WTC11 (cell line): Measurements from ENCODE around the gene ZNF835. TPM values are rescaled to one million over a fixed set of nuclear protein-coding genes. Genes with fewer than 3 reads are reported as not detected.
A peak's percentile ranks its signal among the peaks of the same experiment; 100 is the strongest.

ENCODE experiments used
- GRHL2 ChIP-seq: fragments of 250-450 bp; sonication (Bioruptor Pico); IDR thresholded peaks from 2 replicates; pipeline ENCODE4 v1.8.0; 2022; ENCODE audit warnings: mild to moderate bottlenecking, moderate library complexity; ENCODE audit not compliant: insufficient replicate concordance, severe bottlenecking
- GTF2I ChIP-seq: fragments of 250-450 bp; sonication (Bioruptor Pico); conservative IDR thresholded peaks from 2 replicates; pipeline ENCODE4 v1.4.0; 2021; ENCODE audit warnings: mild to moderate bottlenecking
- JUN ChIP-seq: sonication (generic); formaldehyde crosslinking; IDR thresholded peaks from 2 replicates; pipeline ENCODE4 v1.8.0; 2023; ENCODE audit warnings: mild to moderate bottlenecking, missing genetic modification reagents
- MXD4 ChIP-seq: fragments of 250-450 bp; sonication (Bioruptor Pico); IDR thresholded peaks from 2 replicates; pipeline ENCODE4 v1.8.0; 2021; ENCODE audit warnings: mild to moderate bottlenecking, moderate library complexity, borderline replicate concordance
- NFE2L1 ChIP-seq: sonication (generic); formaldehyde crosslinking; IDR thresholded peaks from 2 replicates; pipeline ENCODE4 v1.8.1; 2023; ENCODE audit warnings: missing genetic modification reagents
- NR2C2 ChIP-seq: sonication (generic); formaldehyde crosslinking; IDR thresholded peaks from 2 replicates; pipeline ENCODE4 v1.8.0; 2022; ENCODE audit warnings: mild to moderate bottlenecking, missing genetic modification reagents
- SMAD3 ChIP-seq: sonication (generic); formaldehyde crosslinking; IDR thresholded peaks from 2 replicates; pipeline ENCODE4 v1.8.0; 2022; ENCODE audit warnings: missing genetic modification reagents, mild to moderate bottlenecking, borderline replicate concordance
- TEAD1 ChIP-seq: sonication (generic); formaldehyde crosslinking; IDR thresholded peaks from 2 replicates; pipeline ENCODE4 v1.8.0; 2022; ENCODE audit warnings: mild to moderate bottlenecking, missing genetic modification reagents
- ZBTB21 ChIP-seq: sonication (generic); formaldehyde crosslinking; IDR thresholded peaks from 2 replicates; pipeline ENCODE4 v1.8.1; 2023; ENCODE audit warnings: mild to moderate bottlenecking, missing genetic modification reagents, borderline replicate concordance
- ZNF121 ChIP-seq: sonication (generic); formaldehyde crosslinking; IDR thresholded peaks from 2 replicates; pipeline ENCODE4 v1.8.0; 2023; ENCODE audit warnings: missing genetic modification reagents
- ZNF138 ChIP-seq: sonication (generic); formaldehyde crosslinking; conservative IDR thresholded peaks from 2 replicates; pipeline ENCODE4 v1.8.1; 2022; ENCODE audit warnings: mild to moderate bottlenecking, moderate library complexity, missing genetic modification reagents
- total RNA-seq: library from RNA; stranded (reverse); gene quantifications from 3 replicates; pipeline ENCODE4 v1.2.3, GENCODE V29; 2021
- TF ChIP-seq, protein P1 (sequence below): sonication (generic); formaldehyde crosslinking; IDR thresholded peaks from 2 replicates; pipeline ENCODE4 v1.8.1; 2023; ENCODE audit warnings: mild to moderate bottlenecking, moderate library complexity, missing genetic modification reagents
- TF ChIP-seq, protein P2 (sequence below): sonication (generic); formaldehyde crosslinking; conservative IDR thresholded peaks from 2 replicates; pipeline ENCODE4 v1.8.1; 2022; ENCODE audit warnings: mild to moderate bottlenecking, missing genetic modification reagents
- TF ChIP-seq, protein P3 (sequence below): fragments of 200-600 bp; IDR thresholded peaks from 2 replicates; pipeline ENCODE4 v1.8.0; 2022; ENCODE audit warnings: antibody characterized with exemption
- TF ChIP-seq, protein P4 (sequence below): sonication (generic); formaldehyde crosslinking; IDR thresholded peaks from 2 replicates; pipeline ENCODE4 v1.8.0; 2022; ENCODE audit warnings: mild to moderate bottlenecking, missing genetic modification reagents
- TF ChIP-seq, protein P5 (sequence below): sonication (generic); formaldehyde crosslinking; IDR thresholded peaks from 2 replicates; pipeline ENCODE4 v1.8.1; 2022; ENCODE audit warnings: mild to moderate bottlenecking, missing genetic modification reagents, moderate library complexity, borderline replicate concordance
- TF ChIP-seq, protein P6 (sequence below): sonication (generic); formaldehyde crosslinking; IDR thresholded peaks from 2 replicates; pipeline ENCODE4 v1.8.1; 2022; ENCODE audit warnings: mild to moderate bottlenecking, moderate library complexity, missing genetic modification reagents
- TF ChIP-seq, protein P7 (sequence below): sonication (generic); formaldehyde crosslinking; IDR thresholded peaks from 2 replicates; pipeline ENCODE4 v1.8.0; 2022; ENCODE audit warnings: mild to moderate bottlenecking, missing genetic modification reagents
- TF ChIP-seq, protein P8 (sequence below): sonication (generic); formaldehyde crosslinking; IDR thresholded peaks from 2 replicates; pipeline ENCODE4 v1.8.1; 2023; ENCODE audit warnings: mild to moderate bottlenecking, missing genetic modification reagents, moderate library complexity
- TF ChIP-seq, protein P9 (sequence below): sonication (generic); formaldehyde crosslinking; IDR thresholded peaks from 2 replicates; pipeline ENCODE4 v1.8.1; 2023; ENCODE audit warnings: mild to moderate bottlenecking, missing genetic modification reagents, moderate library complexity
- TF ChIP-seq, protein P10 (sequence below): sonication (generic); formaldehyde crosslinking; IDR thresholded peaks from 2 replicates; pipeline ENCODE4 v1.8.0; 2023; ENCODE audit warnings: mild to moderate bottlenecking, missing genetic modification reagents

The ZNF835 gene
- total RNA-seq, 1 experiment from 2014 or later = 0.17 TPM

DNA sequence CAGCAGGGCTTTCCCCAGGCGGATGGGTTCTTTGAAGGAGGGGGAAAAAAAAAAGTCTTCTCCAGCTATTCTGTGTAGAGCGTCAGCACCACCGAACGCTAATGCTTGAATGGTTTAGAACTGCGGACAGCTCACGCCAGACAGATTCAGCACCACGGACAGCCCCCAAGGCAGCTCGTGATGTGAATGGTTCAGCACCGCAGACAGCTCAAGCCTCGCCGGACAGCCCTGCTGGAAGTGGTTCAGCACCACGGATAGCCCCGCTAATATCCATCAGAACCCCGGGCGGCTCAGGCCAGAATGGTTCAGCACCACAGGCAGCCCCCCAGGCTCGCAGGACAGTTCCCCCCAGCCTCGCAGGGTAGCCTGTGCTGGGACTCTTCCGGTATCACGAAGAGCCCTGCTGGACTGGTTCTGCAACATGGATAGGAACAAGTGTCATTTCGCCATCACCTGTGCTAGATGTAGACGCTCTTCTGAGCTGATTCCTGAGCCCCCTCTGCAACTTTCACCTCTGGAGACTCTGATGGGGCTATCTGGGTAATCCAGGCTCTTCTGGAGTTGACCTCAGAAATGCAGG lies 33.5 kb downstream of the ZNF835 start (continued):
- TF ChIP-seq, protein P1, sequence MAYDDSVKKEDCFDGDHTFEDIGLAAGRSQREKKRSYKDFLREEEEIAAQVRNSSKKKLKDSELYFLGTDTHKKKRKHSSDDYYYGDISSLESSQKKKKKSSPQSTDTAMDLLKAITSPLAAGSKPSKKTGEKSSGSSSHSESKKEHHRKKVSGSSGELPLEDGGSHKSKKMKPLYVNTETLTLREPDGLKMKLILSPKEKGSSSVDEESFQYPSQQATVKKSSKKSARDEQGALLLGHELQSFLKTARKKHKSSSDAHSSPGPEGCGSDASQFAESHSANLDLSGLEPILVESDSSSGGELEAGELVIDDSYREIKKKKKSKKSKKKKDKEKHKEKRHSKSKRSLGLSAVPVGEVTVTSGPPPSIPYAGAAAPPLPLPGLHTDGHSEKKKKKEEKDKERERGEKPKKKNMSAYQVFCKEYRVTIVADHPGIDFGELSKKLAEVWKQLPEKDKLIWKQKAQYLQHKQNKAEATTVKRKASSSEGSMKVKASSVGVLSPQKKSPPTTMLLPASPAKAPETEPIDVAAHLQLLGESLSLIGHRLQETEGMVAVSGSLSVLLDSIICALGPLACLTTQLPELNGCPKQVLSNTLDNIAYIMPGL (CRISPR knock-in tag) = peak; percentile 77
- TF ChIP-seq, protein P2, sequence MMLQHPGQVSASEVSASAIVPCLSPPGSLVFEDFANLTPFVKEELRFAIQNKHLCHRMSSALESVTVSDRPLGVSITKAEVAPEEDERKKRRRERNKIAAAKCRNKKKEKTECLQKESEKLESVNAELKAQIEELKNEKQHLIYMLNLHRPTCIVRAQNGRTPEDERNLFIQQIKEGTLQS (CRISPR knock-in tag) = 0 out of 2 replicates have a peak, but pooled peaks have one; percentile 20
- TF ChIP-seq MXD4 (CRISPR knock-in tag) = no peak
- TF ChIP-seq, protein P3, sequence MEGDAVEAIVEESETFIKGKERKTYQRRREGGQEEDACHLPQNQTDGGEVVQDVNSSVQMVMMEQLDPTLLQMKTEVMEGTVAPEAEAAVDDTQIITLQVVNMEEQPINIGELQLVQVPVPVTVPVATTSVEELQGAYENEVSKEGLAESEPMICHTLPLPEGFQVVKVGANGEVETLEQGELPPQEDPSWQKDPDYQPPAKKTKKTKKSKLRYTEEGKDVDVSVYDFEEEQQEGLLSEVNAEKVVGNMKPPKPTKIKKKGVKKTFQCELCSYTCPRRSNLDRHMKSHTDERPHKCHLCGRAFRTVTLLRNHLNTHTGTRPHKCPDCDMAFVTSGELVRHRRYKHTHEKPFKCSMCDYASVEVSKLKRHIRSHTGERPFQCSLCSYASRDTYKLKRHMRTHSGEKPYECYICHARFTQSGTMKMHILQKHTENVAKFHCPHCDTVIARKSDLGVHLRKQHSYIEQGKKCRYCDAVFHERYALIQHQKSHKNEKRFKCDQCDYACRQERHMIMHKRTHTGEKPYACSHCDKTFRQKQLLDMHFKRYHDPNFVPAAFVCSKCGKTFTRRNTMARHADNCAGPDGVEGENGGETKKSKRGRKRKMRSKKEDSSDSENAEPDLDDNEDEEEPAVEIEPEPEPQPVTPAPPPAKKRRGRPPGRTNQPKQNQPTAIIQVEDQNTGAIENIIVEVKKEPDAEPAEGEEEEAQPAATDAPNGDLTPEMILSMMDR = no peak
- TF ChIP-seq GTF2I (CRISPR knock-in tag) = no peak
- TF ChIP-seq NR2C2 (CRISPR knock-in tag) = peak; percentile 44; the same call in 1 of the 2 replicates
- no peak for TF ChIP-seq GRHL2 (CRISPR knock-in tag)
- TF ChIP-seq JUN (CRISPR knock-in tag) = peak; percentile 100
- TF ChIP-seq, protein P4, sequence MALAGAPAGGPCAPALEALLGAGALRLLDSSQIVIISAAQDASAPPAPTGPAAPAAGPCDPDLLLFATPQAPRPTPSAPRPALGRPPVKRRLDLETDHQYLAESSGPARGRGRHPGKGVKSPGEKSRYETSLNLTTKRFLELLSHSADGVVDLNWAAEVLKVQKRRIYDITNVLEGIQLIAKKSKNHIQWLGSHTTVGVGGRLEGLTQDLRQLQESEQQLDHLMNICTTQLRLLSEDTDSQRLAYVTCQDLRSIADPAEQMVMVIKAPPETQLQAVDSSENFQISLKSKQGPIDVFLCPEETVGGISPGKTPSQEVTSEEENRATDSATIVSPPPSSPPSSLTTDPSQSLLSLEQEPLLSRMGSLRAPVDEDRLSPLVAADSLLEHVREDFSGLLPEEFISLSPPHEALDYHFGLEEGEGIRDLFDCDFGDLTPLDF (CRISPR knock-in tag) = peak; percentile 90
- TF ChIP-seq ZNF138 (CRISPR knock-in tag) = no peak; the same call in 1 of the 2 replicates
- peak; percentile 79 for TF ChIP-seq ZNF121 (CRISPR knock-in tag)
- peak; percentile 96 for TF ChIP-seq ZBTB21
- TF ChIP-seq, protein P5, sequence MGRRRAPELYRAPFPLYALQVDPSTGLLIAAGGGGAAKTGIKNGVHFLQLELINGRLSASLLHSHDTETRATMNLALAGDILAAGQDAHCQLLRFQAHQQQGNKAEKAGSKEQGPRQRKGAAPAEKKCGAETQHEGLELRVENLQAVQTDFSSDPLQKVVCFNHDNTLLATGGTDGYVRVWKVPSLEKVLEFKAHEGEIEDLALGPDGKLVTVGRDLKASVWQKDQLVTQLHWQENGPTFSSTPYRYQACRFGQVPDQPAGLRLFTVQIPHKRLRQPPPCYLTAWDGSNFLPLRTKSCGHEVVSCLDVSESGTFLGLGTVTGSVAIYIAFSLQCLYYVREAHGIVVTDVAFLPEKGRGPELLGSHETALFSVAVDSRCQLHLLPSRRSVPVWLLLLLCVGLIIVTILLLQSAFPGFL = peak; percentile 99
- TF ChIP-seq NFE2L1 (CRISPR knock-in tag) = peak; percentile 99
- TF ChIP-seq, protein P6, sequence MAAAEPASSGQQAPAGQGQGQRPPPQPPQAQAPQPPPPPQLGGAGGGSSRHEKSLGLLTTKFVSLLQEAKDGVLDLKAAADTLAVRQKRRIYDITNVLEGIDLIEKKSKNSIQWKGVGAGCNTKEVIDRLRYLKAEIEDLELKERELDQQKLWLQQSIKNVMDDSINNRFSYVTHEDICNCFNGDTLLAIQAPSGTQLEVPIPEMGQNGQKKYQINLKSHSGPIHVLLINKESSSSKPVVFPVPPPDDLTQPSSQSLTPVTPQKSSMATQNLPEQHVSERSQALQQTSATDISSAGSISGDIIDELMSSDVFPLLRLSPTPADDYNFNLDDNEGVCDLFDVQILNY (CRISPR knock-in tag) = peak; percentile 97
- TF ChIP-seq TEAD1 (CRISPR knock-in tag) = peak; percentile 99
- TF ChIP-seq, protein P7, sequence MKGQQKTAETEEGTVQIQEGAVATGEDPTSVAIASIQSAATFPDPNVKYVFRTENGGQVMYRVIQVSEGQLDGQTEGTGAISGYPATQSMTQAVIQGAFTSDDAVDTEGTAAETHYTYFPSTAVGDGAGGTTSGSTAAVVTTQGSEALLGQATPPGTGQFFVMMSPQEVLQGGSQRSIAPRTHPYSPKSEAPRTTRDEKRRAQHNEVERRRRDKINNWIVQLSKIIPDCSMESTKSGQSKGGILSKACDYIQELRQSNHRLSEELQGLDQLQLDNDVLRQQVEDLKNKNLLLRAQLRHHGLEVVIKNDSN (CRISPR knock-in tag) = peak; percentile 94
- TF ChIP-seq, protein P8, sequence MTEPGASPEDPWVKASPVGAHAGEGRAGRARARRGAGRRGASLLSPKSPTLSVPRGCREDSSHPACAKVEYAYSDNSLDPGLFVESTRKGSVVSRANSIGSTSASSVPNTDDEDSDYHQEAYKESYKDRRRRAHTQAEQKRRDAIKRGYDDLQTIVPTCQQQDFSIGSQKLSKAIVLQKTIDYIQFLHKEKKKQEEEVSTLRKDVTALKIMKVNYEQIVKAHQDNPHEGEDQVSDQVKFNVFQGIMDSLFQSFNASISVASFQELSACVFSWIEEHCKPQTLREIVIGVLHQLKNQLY (CRISPR knock-in tag) = peak; percentile 98
- TF ChIP-seq, protein P9, sequence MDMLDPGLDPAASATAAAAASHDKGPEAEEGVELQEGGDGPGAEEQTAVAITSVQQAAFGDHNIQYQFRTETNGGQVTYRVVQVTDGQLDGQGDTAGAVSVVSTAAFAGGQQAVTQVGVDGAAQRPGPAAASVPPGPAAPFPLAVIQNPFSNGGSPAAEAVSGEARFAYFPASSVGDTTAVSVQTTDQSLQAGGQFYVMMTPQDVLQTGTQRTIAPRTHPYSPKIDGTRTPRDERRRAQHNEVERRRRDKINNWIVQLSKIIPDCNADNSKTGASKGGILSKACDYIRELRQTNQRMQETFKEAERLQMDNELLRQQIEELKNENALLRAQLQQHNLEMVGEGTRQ (CRISPR knock-in tag) = peak; percentile 65
- TF ChIP-seq, protein P10, sequence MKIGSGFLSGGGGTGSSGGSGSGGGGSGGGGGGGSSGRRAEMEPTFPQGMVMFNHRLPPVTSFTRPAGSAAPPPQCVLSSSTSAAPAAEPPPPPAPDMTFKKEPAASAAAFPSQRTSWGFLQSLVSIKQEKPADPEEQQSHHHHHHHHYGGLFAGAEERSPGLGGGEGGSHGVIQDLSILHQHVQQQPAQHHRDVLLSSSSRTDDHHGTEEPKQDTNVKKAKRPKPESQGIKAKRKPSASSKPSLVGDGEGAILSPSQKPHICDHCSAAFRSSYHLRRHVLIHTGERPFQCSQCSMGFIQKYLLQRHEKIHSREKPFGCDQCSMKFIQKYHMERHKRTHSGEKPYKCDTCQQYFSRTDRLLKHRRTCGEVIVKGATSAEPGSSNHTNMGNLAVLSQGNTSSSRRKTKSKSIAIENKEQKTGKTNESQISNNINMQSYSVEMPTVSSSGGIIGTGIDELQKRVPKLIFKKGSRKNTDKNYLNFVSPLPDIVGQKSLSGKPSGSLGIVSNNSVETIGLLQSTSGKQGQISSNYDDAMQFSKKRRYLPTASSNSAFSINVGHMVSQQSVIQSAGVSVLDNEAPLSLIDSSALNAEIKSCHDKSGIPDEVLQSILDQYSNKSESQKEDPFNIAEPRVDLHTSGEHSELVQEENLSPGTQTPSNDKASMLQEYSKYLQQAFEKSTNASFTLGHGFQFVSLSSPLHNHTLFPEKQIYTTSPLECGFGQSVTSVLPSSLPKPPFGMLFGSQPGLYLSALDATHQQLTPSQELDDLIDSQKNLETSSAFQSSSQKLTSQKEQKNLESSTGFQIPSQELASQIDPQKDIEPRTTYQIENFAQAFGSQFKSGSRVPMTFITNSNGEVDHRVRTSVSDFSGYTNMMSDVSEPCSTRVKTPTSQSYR (CRISPR knock-in tag) = peak; percentile 95
- TF ChIP-seq SMAD3 (CRISPR knock-in tag) = peak; percentile 99; the same call in 1 of the 2 replicates
